NCI-H524 (cell line): Measurements from ENCODE around the gene SEC24B.
"Not testable (repeated sequence)": the region's sequence is repeated elsewhere in the genome, so short reads cannot be mapped to it uniquely, and the experiment has no call there.

Experiments
- DNase-seq, 2 experiments: peaks; one replicate each; lab custom pipeline; 2025; lab: John Stamatoyannopoulos, UW

The SEC24B gene

DNA sequence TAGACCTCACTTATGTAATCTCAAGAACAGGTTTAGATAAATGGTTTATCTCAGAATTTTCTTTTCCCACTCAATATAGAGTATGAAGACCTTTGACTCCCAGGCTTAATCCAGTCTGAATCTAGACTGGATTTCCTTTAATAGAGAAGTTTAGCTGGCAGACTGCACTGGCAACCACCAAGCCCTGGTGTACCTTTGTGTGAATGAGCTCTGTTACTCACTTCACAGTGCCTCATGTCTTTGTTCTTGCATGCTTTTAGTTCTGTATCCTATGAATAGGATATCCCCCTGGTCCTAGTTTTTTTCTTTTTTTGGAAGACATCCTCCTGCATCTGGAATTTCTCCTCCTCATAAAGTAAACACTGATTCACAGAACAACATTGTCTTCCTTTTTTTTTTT is 73.3 kb downstream of the SEC24B start:
- no peak for DNase-seq

DNA sequence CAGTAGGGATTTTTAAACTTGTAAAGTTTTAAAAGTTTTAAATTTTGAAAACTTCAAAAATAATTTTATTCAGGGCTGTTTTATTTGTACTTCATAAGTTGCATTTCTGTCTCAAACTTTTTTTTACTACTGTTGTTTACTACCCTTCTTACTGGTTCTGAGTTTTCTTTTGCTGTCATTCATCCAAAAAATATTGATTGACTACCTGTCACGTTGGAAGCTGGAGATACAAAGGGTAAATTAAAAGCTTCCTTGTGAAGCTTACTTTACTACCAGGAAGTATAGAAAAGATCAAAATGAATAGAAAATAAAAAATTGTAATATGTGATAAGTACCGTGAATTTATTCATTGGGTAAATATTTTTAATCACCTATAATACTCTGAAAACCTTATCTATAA is 77.1 kb downstream of the SEC24B start:
- no peak for DNase-seq

DNA sequence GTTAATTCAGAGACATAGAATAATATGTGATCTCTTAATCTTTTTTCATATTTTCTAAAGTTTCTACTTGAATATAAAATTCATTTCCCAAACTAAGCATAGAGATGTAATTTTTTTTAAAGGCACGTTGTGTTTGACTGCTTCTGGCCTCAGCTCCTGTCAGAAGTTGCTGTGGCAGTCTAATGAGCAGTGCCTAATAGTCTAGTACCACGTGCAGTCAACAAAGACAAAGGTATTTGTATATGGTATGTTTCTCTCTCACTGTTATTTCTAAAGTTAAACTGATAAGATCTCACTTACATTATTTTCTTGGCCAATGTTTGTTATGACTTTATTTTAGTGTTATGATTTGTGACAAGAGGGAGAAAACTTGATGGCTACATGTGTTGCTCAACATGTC is 77.8 kb downstream of the SEC24B start:
- DNase-seq, result no peak

DNA sequence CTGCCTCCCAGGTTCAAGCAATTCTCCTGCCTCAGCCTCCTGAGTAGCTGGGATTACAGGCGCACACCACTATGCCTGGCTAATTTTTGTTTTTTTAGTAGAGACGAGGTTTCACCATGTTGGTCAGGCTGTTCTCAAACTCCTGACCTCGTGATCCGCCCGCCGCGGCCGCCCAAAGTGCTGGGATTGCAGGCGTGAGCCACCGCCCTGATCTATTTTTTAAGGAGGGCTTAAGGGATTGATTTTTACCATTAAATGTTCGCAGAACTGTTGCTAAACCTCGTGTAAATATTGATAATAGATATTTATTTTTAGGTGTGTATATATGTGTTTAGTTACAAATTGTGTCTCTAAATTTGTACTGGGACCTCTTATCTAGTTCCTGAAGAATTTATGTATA is 79.8 kb downstream of the SEC24B start:
- not testable (repeated sequence) for DNase-seq

DNA sequence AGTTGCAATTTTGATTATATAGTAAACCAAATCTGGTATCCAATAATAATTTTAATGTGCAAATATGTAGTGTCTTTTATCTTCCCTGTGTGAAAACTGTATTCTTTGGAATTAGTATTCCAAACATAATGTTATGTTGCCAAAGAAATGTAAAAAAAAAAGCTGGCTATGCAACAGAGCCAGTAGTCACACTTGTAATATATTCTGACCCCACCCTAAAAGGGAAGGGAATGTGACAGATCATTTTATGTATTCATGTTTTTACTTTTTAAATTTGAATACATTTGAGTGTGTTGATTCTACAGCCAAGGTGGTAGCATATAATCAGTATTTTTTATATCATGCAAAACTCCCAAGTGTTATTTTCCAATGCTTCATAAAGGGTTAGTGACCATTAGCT is 98.6 kb downstream of the SEC24B start:
- DNase-seq, result no peak

DNA sequence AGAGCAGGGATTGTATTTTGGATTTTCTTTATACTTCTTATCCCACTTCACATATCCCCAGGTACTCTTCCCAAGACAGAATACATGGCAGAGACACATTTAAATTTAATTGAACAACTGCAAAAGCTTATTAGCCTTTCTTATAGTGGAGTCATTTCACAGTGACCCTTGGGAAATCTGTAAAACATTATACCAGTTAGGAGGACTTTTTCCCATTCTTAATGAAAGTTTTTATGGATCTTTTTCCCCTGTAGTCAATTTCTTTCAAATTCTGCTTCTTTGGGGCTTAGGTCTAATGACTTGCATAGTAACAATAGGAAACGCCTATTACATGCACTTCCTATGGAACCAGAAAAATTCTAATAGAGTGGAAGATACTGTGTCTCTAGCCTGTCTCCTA is 111.8 kb downstream of the SEC24B start:
- no peak for DNase-seq

DNA sequence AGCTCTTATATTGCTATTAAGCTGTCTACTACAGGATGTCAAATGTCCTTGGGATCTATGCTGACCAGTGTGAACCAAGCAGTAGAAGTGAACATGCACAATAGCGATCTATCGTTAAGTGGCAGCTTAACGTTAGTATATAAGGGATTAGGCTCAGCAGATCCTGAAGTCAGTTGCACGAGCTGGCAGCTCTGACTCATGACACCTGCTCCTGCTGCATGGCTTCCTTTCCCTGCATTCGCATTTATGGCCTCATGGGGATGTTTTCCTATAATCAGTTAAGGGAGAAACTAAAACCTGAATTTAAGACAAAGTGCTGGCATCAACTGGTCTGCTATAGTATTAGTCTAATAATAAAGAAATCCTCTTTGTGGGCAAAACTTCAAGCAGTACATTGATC is 113.8 kb downstream of the SEC24B start:
- peak; percentile 20 to 57 for DNase-seq

DNA sequence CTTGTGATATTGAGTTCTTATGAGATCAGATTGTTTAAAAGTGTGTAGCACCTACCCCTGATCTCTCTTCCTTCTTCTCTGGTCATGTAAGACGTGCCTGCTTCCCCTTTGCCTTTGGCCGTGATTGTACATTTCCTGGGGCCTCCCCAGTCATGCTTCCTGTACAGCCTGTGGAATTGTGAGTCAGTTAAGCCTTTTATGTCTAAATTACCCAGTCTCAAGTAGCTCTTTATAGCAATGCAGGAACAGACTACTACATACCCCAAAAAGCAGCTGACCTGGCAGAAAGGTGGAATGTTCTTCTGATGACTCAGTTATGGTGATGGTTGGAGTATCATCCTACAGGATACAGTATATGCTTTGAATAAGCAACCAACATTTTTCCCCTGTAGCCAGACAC is 115.0 kb downstream of the SEC24B start:
- no peak for DNase-seq

DNA sequence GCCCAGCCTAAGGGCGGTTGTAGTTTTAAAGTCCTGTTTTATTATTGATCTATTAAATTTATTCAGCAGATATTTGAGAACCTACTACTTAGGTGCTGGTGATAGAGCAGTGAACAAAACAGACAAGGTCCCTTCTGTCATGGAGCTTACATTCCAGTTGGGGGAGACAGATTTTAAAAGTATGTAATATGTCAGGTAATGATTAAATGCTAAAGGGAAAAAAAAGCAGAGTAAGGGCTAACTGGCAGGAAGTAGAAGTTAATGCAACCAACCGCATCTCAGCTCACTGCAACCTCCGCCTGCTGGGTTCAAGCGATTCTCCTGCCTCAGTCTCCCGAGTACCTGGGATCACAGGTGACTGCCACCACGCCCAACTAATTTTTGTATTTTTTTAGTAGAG is 118.6 kb downstream of the SEC24B start:
- DNase-seq, result no peak

DNA sequence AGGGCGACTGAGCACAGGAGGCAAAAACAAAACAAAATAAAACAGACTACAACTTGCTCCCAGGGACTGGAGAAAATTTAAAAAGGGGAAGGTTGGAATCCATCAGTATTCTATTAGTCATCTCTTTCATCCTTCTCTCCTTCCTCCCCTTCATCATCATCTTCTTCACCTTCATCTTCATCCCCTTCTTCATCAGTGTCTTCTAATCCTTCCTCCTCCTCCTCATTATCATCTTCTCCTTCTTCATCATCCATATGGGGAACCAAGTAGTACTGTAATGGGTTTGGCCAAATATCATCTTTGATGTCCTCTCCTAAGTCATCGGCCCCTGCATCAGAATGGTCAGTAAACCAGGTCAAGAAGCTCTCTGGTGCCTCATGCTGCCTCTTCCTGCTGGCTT is 119.5 kb downstream of the SEC24B start:
- no peak for DNase-seq

DNA sequence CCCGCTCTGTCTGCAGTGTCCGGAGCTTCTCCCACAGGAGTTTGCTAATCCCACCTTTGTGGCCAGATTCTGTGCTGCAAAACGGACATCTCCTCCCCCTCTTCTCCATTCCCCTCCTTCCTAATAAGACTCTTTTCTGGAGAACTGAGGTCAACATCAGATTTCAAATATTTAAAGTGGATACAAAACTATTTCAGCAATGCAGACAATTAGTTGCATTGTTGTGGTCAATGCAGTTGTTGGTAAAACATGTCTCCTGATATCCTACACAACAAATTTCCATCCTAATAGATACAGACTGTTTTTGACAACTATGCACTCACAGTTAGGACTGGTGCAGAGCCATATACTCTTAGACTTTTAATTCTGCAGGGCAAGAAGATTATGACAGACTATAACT is 121.4 kb downstream of the SEC24B start:
- DNase-seq, result no peak

DNA sequence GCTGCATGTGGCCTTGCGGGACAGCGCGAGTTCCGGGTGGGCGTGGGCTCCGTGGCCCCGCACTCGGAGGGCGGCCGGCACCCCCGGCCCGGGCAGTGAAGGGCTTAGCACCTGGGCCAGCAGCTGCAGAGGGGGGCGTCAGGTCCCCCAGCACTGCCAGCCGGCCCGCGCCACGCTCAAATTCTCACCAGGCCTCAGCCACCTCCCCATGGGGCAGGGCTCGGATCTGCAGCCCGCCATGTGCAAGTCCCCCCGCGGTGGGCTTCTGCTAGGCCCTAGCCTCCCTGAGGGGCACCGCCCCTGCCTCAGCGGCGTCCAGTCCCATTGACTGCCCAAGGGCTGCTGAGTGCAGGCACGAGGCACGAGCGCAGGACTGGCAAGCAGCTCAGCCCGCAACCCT is 123.8 kb downstream of the SEC24B start:
- DNase-seq, result no peak

DNA sequence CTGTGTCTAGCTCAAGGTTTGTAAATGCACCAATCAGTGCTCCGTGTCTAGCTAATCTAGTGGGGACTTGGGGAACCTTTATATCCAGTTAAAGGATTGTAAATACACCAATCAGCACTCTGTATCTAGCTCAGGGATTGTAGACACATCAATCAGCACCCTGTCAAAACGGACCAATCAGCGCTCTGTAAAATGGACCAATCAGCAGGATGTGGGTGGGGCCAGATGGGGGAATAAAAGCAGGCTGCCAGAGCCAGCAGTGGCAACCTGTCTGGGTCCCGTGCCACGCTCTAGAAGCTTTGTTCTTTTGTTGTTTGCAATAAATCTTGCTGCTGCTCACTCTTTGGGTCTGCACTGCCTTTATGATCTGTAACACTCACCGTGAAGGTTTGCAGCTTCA is 124.5 kb downstream of the SEC24B start:
- DNase-seq, result not testable (repeated sequence)

DNA sequence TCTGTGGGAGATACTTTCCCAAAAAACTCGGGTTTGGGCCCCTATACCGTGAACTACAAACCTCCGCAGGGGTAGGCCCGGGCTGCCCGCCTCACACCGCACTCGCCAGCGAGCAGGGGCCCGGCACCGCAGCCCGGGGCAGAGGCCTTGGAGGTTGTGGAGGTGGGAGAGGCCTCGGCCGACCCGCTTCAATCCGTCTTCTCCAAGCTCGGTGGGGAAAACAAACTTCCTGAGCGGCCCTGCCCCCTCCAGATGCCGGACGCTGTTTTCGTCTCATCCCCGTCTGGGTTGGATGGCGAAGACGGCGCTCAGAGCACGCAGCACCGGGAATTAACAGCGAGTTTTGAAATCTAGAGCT is 126.0 kb downstream of the SEC24B start:
- DNase-seq, result no peak

DNA sequence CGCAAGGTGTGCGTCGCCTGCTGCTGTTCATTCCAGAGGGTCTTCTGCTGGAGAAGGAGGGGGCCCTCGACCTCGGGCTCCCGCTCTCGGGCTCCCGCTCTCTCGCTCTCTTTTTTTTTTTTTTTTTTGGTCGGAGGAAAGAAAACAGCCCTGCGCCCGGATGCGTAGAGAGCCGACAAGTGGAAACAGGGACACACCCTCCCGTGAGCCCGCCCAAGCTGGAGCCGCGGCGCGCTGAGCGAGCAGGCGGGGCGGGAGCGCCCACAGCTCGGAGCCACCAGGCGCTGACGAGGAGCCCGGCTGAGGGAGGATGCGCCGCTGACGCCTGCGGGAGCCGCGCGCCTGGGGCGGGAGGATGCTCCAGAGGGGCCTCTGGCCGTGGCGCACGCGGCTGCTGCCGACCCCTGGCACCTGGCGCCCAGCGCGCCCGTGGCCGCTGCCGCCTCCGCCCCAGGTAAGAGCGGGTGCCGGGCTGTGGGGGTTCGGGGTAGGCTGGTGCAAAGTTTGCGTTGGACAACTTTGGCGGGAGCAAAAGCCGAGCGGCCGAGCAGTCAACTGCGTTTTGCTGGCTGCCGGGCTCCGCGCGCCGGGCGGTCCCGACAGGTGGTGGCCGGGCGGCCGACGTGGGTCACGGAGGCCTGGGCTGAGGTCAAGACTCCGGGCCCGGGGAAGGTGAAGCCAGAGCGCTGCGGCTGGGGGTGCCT is 126.5 kb downstream of the SEC24B start, which contains the start of gene MCUB:
Gene MCUB, plus strand, starts transcription at position 264 of the 704 bp plus-strand sequence. Its CDS starts 92 bp downstream, at position 356.
- DNase-seq, result peak; percentile 44 to 71

DNA sequence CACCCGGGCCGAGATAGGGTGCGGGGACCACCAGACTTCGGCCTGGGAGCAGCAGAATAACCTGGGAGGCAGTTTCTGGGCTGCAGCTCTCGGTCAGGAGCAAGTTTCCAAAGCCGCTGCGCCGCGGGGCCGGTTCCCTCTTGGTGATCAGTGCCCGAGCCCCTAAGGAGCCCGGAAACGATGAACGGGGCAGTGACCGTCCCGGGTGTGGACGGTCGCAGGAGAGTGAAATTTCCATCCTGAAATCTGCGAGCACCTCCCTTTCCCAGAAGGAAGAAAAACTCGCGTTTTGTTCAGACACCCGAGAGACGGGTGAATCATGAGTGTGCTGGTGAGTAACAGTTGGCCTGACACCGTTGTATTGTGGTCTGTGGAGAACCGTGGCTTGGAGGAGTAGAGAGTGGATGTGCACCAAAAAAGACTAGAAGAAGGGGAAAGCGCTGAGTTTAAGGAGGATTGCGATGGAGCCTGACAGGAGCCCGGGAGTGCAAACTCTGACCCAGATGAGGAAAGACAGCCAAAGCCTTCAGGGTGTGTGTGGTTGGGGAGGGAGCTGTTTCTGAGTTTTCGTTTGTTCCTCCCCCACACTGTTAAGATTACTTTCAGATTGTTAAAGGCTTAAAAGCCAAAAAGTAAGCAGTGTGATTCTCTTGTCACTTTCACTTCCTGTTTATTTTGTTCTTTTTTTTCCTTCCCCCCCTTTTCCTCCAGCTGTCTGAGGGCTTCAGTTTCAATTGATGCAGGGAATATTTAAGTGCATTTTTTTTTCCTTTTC is 127.3 kb downstream of the SEC24B start:
- peak in 1 of 2 experiments; percentile 14 for DNase-seq

DNA sequence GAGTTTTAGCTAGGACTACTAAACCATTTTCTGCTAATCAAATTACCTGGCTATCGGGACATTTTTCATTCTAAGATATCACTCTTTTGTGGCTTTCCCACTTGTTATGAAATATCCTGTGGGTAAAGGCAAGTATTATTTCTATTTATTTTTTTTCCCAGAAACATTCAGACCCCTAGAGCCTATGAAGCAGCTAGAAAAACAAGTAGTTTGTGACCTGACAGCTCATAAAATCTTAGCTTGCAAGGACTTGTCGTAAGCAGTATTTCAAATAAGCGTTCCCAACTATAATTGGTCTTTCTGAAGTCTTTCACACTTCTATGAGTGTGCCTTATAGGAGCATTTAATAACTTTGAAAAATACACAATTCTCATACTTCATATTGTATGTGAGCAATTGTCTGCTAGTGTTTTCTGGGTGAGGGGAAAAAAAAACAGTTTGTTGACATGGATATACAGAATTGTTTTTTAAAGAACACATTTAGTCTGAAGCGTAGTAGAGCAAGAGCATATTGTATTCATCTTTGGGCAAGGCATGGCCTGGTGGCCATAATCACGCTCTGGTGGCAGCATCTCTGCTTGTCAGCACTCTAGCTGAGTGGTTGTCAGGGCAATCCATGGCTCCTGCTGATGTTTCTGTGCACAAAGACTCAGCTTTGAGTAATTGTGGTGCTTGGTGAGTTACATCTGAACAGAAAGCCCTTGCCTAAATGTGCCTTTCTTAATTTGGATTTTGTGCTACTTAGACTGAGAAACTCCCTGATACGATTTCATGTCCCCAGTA is 129.0 kb downstream of the SEC24B start:
- no peak for DNase-seq

DNA sequence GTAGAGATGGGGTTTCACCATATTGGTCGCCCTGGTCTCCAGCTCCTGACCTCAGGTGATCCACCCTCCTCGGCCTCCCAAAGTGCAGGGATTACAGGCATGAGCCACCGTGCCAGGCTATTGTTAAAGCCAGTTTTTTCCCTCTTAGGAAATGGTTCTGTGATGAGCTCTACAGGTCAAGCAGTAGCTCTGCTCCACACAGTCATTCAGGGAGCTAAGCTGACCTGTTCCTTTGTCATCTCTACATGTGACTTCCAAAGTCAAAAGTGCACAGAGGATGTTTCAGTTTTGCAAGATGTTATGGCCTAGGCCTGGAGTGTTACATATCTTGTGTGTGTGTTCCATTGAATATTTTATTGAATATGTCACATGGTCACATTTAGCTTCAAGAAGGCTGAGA is 137.9 kb downstream of the SEC24B start:
- no peak for DNase-seq

DNA sequence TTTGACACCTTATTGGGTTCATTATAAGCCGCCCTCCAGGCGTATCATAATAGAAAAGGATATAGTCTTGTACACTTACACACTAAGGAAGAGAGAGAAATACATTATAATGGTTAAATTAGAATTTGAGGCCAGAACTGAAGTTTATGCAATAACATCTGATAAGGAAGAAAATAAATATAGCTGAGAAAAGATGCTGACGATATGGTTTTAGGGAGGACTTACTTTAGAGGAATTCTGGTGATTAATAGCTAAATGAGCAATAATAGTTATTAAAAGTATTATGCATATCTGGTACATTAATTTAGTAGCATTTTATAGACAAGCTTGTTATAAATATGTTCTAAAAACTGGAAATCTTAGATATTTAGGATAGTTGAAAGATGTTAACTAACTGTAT is 138.5 kb downstream of the SEC24B start:
- DNase-seq, result no peak

DNA sequence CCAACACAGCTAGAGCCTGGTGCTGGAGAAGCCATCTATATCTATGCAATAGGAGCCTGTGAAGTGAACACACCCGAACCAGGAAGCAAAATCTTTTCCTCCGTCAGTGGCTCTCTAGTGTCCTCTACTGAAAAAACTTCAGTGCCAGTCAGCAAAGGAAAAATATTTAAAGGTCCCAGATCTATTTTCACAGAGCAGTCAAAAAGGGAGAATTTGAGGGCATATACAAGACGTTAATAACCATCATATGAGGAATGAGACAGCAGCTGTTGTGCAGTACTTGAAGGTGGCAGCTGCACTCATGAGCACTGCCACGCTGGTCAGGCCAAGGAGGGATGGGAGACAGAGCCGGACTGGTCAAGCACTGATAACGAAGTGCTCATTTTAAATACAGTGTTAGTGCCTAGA is 140.8 kb downstream of the SEC24B start:
- DNase-seq, result peak; percentile 29 to 45

DNA sequence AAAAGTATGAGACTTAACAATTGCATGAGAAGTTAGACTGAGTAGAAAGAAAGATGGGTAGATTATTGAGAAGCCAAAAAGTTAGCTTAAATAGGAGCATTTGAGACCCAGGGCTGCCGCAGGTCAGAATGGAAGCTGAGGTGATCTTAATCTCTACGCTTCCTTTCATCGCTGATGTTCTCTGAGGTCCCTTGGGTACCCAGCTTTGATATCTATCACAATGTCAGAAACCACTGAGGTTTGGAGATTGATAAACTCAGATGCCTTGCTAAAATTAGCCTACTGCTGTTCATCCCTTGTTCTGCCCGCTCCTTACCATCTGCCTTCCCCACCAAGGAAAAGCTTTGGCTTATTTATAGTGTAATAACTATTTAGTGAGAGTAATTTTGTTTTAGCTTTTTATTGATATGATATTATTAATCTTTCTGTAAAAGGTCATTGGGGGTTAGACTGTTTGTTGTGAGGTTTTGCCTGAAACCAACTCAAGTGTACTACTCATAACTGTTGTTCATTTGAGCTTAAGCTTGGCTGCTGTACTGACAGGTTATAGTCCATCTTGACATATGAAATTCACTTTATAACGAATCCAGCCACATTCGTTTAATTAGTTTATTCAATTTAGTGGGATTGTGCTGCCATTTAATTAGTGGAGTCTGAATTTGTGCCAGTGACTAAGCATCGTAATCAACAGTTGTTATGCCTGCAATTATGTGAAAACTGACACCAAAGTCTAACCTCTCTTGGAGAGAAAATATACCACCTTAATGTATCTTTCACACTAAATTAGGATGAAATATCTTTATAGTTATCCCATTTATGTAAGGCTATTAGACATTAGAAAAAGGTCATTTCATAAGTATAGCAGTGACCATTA is 141.6 kb downstream of the SEC24B start:
- DNase-seq, result peak in 1 of 2 experiments; percentile 29

DNA sequence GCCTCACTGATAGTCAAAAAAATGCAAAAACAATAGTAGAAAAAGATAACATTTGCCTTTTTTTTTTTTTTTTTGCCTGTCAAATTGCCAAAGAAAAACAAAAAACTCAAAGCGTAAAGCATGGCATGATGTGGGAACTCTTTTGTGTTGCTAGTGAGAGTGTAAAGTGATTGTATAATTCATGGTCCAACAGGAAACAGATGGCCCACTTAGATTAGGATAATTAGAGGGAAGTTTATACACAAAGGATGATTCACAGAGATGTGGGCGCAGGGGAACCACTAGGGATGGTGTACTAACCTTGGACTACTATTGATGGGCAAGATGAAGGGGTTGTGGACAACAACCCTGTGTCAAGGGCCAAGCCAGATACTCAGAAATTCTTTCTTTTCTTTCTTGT is 142.8 kb downstream of the SEC24B start:
- DNase-seq, result peak; percentile 58 to 77
